Left hindlimb (tissue), 1 donor: ENCODE results near the gene MRE11.
"Not testable (repeated sequence)": the region's sequence is repeated elsewhere in the genome, so short reads cannot be mapped to it uniquely, and the experiment has no call there.

Experiments used
- DNase-seq: peaks from one replicate; pipeline ENCODE4 v3.0.0-alpha.2; 2018

The MRE11 gene

GRCh38 chr11:94418123-94418765, 75.4 kb downstream of the MRE11 start:
- no peak for DNase-seq

- DNase-seq: no peak
Measured at GRCh38 chr11:94417386-94417987, 76.2 kb downstream of the MRE11 start.

- no peak for DNase-seq
Measured at GRCh38 chr11:94405062-94405833, 88.4 kb downstream of the MRE11 start.

- no peak for DNase-seq
Measured at GRCh38 chr11:94402355-94402754, 91.3 kb downstream of the MRE11 start.

GRCh38 chr11:94401773-94402265, 91.8 kb downstream of the MRE11 start:
- DNase-seq: no peak

- DNase-seq: peak; percentile 43
Measured at GRCh38 chr11:94400839-94401772, 92.5 kb downstream of the MRE11 start, which contains the start of gene GPR83. TSS of gene GPR83 (minus strand) at chr11:94401419. CDS start at chr11:94401247, 172 bp downstream.

- DNase-seq: no peak
Measured at GRCh38 chr11:94400457-94400838, 93.2 kb downstream of the MRE11 start.

- no peak for DNase-seq
Measured at GRCh38 chr11:94400050-94400449, 93.6 kb downstream of the MRE11 start.

GRCh38 chr11:94398101-94398500, 95.5 kb downstream of the MRE11 start:
- no peak for DNase-seq

- DNase-seq: no peak
Measured at GRCh38 chr11:94396282-94396681, 97.4 kb downstream of the MRE11 start.

GRCh38 chr11:94391937-94392336, 101.7 kb downstream of the MRE11 start:
- not testable (repeated sequence) for DNase-seq

- DNase-seq: no peak
Measured at GRCh38 chr11:94379613-94380012, 114.0 kb downstream of the MRE11 start.

- DNase-seq: no peak
Measured at GRCh38 chr11:94376841-94377240, 116.8 kb downstream of the MRE11 start.

GRCh38 chr11:94370576-94370975, 123.1 kb downstream of the MRE11 start:
- not testable (repeated sequence) for DNase-seq
